SK-N-SH treated with all-trans-retinoic acid at 6 μM for 48 hours (cell line): Measurements from ENCODE around the gene RFLNA.

Experiments
- ARNTL ChIP-seq: fragments of 450-650 bp; formaldehyde crosslinking; IDR thresholded peaks from 2 replicates; pipeline ENCODE4 v1.5.0; 2020; ENCODE audit warnings: low read depth, mild to moderate bottlenecking, moderate library complexity, borderline replicate concordance
- BACH2 ChIP-seq: fragments of 250-450 bp; sonication (Bioruptor Pico); IDR thresholded peaks from 2 replicates; pipeline ENCODE4 v1.9.0; 2021; ENCODE audit warnings: mild to moderate bottlenecking, borderline replicate concordance
- CSDC2 ChIP-seq: fragments of 250-450 bp; sonication (Bioruptor Pico); IDR thresholded peaks from 2 replicates; pipeline ENCODE4 v1.5.0; 2020; ENCODE audit warnings: mild to moderate bottlenecking, moderate library complexity
- ESRRG ChIP-seq: fragments of 250-450 bp; sonication (Bioruptor Pico); IDR thresholded peaks from 2 replicates; pipeline ENCODE4 v1.6.1; 2021; ENCODE audit warnings: mild to moderate bottlenecking
- PPARA ChIP-seq: fragments of 250-450 bp; sonication (Bioruptor Pico); IDR thresholded peaks from 2 replicates; pipeline ENCODE4 v1.5.0; 2020; ENCODE audit warnings: mild to moderate bottlenecking, borderline replicate concordance
- RARB ChIP-seq: fragments of 250-450 bp; sonication (Bioruptor Pico); IDR thresholded peaks from 2 replicates; pipeline ENCODE4 v1.8.0; 2021; ENCODE audit warnings: mild to moderate bottlenecking, moderate library complexity
- TCF4 ChIP-seq: fragments of 250-450 bp; sonication (Bioruptor Pico); IDR thresholded peaks from 2 replicates; pipeline ENCODE4 v1.8.0; 2021; ENCODE audit warnings: mild to moderate bottlenecking, moderate library complexity, borderline replicate concordance
- TOX ChIP-seq: fragments of 250-450 bp; sonication (Bioruptor Pico); IDR thresholded peaks from 2 replicates; pipeline ENCODE4 v1.8.0; 2021; ENCODE audit warnings: mild to moderate bottlenecking, moderate library complexity, borderline replicate concordance
- ZFP30 ChIP-seq: fragments of 450-650 bp; formaldehyde crosslinking; IDR thresholded peaks from 2 replicates; pipeline ENCODE4 v1.5.0; 2022; ENCODE audit warnings: mild to moderate bottlenecking, moderate library complexity
- ZNF565 ChIP-seq: fragments of 450-650 bp; formaldehyde crosslinking; conservative IDR thresholded peaks from 2 replicates; pipeline ENCODE4 v1.5.0; 2020; ENCODE audit warnings: low read depth, mild to moderate bottlenecking, moderate library complexity
- ZNF70 ChIP-seq: fragments of 450-650 bp; formaldehyde crosslinking; IDR thresholded peaks from 2 replicates; pipeline ENCODE4 v1.5.0; 2020; ENCODE audit warnings: mild to moderate bottlenecking, moderate library complexity
- TF ChIP-seq, protein P1 (sequence below): fragments of 250-450 bp; sonication (Bioruptor Pico); IDR thresholded peaks from 2 replicates; pipeline ENCODE4 v1.8.0; 2020; ENCODE audit warnings: mild to moderate bottlenecking, moderate library complexity, borderline replicate concordance
- TF ChIP-seq, protein P2 (sequence below): fragments of 250-450 bp; sonication (Bioruptor Pico); IDR thresholded peaks from 2 replicates; pipeline ENCODE4 v1.5.1; 2020; ENCODE audit warnings: low read depth, mild to moderate bottlenecking, moderate library complexity

DNA sequence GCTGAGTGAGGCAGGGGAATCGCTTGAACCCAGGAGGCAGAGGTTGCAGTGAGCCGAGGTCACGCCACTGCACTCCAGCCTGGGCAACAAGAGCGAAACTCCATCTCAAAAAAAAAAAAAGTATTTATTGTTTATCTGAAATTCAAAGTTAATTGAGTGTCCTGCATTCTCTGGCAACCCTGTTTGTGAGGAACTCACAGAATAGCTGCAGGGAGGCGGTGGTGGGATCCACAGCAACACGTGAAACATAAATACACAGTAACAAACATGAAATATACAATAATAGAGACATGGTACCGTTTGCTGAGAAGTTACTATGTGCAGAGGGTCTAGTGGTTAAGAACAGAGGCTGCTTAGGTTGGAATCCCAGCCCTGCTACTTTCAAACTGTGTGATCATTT is 43.7 kb upstream of the RFLNA start:
- TF ChIP-seq, protein P1, sequence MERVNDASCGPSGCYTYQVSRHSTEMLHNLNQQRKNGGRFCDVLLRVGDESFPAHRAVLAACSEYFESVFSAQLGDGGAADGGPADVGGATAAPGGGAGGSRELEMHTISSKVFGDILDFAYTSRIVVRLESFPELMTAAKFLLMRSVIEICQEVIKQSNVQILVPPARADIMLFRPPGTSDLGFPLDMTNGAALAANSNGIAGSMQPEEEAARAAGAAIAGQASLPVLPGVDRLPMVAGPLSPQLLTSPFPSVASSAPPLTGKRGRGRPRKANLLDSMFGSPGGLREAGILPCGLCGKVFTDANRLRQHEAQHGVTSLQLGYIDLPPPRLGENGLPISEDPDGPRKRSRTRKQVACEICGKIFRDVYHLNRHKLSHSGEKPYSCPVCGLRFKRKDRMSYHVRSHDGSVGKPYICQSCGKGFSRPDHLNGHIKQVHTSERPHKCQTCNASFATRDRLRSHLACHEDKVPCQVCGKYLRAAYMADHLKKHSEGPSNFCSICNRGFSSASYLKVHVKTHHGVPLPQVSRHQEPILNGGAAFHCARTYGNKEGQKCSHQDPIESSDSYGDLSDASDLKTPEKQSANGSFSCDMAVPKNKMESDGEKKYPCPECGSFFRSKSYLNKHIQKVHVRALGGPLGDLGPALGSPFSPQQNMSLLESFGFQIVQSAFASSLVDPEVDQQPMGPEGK (CRISPR knock-in tag): no peak
- no peak for TF ChIP-seq TOX (CRISPR knock-in tag)
- TF ChIP-seq ARNTL: no peak
- TF ChIP-seq TCF4 (CRISPR knock-in tag): no peak
- no peak for TF ChIP-seq ZFP30
- TF ChIP-seq RARB: no peak
- no peak for TF ChIP-seq CSDC2
- no peak for TF ChIP-seq PPARA (CRISPR knock-in tag)
- no peak for TF ChIP-seq BACH2 (CRISPR knock-in tag)
- TF ChIP-seq, protein P2, sequence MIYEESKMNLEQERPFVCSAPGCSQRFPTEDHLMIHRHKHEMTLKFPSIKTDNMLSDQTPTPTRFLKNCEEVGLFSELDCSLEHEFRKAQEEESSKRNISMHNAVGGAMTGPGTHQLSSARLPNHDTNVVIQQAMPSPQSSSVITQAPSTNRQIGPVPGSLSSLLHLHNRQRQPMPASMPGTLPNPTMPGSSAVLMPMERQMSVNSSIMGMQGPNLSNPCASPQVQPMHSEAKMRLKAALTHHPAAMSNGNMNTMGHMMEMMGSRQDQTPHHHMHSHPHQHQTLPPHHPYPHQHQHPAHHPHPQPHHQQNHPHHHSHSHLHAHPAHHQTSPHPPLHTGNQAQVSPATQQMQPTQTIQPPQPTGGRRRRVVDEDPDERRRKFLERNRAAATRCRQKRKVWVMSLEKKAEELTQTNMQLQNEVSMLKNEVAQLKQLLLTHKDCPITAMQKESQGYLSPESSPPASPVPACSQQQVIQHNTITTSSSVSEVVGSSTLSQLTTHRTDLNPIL (CRISPR knock-in tag): no peak
- no peak for TF ChIP-seq ZNF565
- no peak for TF ChIP-seq ESRRG (CRISPR knock-in tag)
- TF ChIP-seq ZNF70 (CRISPR knock-in tag): no peak
